Measurements from ENCODE around the gene ANKFY1.

The ANKFY1 gene

DNA sequence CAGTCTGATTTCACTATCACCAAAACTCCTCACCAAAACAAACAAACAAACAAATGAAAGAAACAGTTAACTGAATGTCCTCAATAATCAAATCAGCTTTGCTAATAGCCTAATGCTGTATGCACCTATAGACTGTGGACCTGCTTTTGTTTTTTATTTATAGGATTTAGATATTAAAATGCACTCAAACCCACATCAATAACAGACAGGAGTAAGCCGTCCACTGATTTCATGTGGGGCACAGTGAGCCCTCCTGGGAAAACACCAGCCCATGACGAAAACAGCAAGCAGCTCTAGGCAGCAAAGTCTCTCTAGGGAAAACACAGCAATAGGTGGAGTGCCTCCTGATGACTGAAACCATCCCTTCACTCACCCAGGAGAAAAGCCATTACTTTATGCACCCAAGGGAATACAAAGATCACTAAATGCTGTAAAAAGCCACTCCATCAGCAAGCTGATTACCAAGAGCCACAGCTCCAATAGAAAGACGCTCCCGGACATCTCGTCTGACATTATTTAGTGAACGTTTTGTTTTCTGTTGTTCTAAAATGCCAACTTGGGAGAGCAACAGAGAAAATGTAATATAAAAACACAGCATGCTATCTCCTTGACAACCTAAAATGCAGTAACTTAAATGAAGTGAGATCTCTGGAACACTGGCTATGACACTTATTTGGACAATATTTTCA lies 47.8 kb downstream of the ANKFY1 start:
- Histone ChIP-seq H3K27me3 (ENCODE audit: control insufficient read depth, insufficient read depth, low read length) (no peaks in the 10 kb centered on the region), H3K4me1 (ENCODE audit: control insufficient read depth, insufficient read depth, low read length) (peaks cover 3% of the 10 kb centered on the region; the same call in 1 of the 2 replicates), H3K4me3 (ENCODE audit: low read depth, low read length) (no peak overlapping the region), H3K9me3 (ENCODE audit: control insufficient read depth, insufficient read depth, low read depth, low read length) (no peaks in the 10 kb centered on the region), H3K9ac (ENCODE audit: low read length) (no peak overlapping the region), H3K27ac (ENCODE audit: low read depth, low read length) (no peak overlapping the region), H3K36me3 (ENCODE audit: control insufficient read depth, insufficient read depth, low read length) (peaks cover 19% of the 10 kb centered on the region)

DNA sequence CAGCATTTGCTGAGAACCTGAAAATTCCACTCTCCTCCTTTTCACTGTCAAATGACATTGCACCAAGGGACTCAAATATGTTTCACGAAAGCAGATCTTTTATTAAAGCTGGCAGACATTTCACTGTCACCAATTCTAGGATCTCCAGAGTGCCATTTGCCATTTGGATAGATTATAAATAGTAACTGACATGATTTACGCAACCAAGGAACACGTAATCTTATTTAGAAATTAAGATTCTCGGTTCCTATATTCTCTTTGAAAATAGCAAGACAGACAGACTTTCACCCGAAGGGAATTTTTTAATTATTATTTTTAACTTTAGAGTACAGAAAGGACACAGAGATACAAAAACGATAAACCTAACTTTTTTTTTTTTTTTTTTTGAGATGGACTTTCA lies 49.6 kb downstream of the ANKFY1 start:
- Histone ChIP-seq H3K4me3 (ENCODE audit: low read depth, low read length) (no peak overlapping the region), H3K9me3 (ENCODE audit: control insufficient read depth, insufficient read depth, low read depth, low read length) (no peaks in the 10 kb centered on the region), H3K27me3 (ENCODE audit: control insufficient read depth, insufficient read depth, low read length) (no peaks in the 10 kb centered on the region), H3K9ac (ENCODE audit: low read length) (no peak overlapping the region), H3K36me3 (ENCODE audit: control insufficient read depth, insufficient read depth, low read length) (peaks cover 30% of the 10 kb centered on the region), H3K4me1 (ENCODE audit: control insufficient read depth, insufficient read depth, low read length) (peaks cover 3% of the 10 kb centered on the region; the same call in 1 of the 2 replicates), H3K27ac (ENCODE audit: low read depth, low read length) (no peak overlapping the region)

DNA sequence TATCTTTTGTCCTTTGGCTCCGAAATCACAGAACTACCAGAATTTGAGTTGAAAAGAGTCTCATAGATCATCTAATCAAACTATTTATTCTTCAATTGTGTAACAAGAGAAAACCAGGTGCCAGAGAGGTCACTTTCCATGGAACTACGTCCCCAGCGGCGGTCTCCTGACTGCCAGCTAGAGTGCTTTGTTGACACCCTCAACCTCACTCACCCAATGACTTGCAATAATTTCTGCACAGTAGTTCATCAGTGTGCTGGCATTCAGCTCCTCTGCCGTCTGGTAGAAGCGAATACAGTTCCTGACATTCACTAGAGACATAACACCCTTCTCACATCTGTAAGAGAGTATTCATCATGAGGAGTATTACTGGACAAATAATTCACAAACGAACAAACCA lies 54.2 kb downstream of the ANKFY1 start:
- peaks cover 64% of the 10 kb centered on the region for H3K36me3 ChIP-seq (ENCODE audit: control insufficient read depth, insufficient read depth, low read length)

DNA sequence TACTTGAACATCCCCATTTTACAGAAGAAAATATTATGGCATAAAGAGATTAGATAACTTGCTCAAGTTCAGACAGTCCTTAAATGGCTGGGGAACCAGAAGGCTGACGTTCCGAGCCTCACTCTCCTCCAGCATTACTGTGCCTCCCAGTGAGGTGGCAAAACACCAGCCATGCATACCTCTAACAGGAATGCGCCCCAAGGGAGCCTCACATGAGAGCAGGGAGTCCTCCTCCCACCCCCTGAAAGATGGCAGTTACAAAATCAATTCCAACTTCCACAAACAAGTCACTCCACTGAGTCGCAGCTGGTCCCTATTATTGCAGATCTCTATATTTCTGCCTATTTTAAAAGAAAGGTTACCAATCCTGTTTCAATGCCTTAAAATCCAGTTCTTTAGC lies 55.5 kb downstream of the ANKFY1 start:
- H3K27me3 ChIP-seq (ENCODE audit: control insufficient read depth, insufficient read depth, low read length), result no peaks in the 10 kb centered on the region
- no peak overlapping the region for H3K4me3 ChIP-seq (ENCODE audit: low read depth, low read length)
- no peaks in the 10 kb centered on the region for H3K9me3 ChIP-seq (ENCODE audit: control insufficient read depth, insufficient read depth, low read depth, low read length)
- no peak overlapping the region for H3K27ac ChIP-seq (ENCODE audit: low read depth, low read length)
- peaks cover 65% of the 10 kb centered on the region for H3K36me3 ChIP-seq (ENCODE audit: control insufficient read depth, insufficient read depth, low read length)
- H3K9ac ChIP-seq (ENCODE audit: low read length), result no peak overlapping the region
- H3K4me1 ChIP-seq (ENCODE audit: control insufficient read depth, insufficient read depth, low read length), result no peaks in the 10 kb centered on the region

More for the DNA sequence above, 54.2 kb downstream of the ANKFY1 start:
- Histone ChIP-seq H3K4me3 (ENCODE audit: low read depth, low read length) (no peak overlapping the region), H3K9me3 (ENCODE audit: control insufficient read depth, insufficient read depth, low read depth, low read length) (no peaks in the 10 kb centered on the region), H3K9ac (ENCODE audit: low read length) (no peak overlapping the region), H3K27ac (ENCODE audit: low read depth, low read length) (no peak overlapping the region), H3K4me1 (ENCODE audit: control insufficient read depth, insufficient read depth, low read length) (no peaks in the 10 kb centered on the region), H3K27me3 (ENCODE audit: control insufficient read depth, insufficient read depth, low read length) (no peaks in the 10 kb centered on the region)

DNA sequence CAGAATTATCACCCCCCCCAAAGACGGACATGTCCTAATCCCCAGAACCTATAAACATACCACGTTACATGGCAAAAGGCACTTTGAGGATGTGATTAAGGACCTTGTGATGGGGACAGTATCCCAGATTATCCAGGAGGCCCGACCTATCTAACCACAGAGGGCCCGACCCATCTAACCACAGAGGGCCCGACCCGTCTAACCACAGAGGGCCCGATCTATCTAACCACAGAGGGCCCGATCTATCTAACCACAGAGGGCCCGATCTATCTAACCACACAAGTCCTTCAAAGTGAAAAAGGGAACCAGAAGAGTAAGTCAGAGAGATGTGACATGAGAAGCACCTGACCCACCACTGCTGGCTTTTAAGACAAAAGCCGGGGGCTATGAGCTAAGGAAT lies 56.8 kb downstream of the ANKFY1 start:
- H3K27me3 ChIP-seq (ENCODE audit: control insufficient read depth, insufficient read depth, low read length), result no peaks in the 10 kb centered on the region
- no peak overlapping the region for H3K9ac ChIP-seq (ENCODE audit: low read length)
- peaks cover 60% of the 10 kb centered on the region for H3K36me3 ChIP-seq (ENCODE audit: control insufficient read depth, insufficient read depth, low read length)
- no peaks in the 10 kb centered on the region for H3K9me3 ChIP-seq (ENCODE audit: control insufficient read depth, insufficient read depth, low read depth, low read length)
- no peak overlapping the region for H3K27ac ChIP-seq (ENCODE audit: low read depth, low read length)
- H3K4me1 ChIP-seq (ENCODE audit: control insufficient read depth, insufficient read depth, low read length), result no peaks in the 10 kb centered on the region
- H3K4me3 ChIP-seq (ENCODE audit: low read depth, low read length), result no peak overlapping the region

DNA sequence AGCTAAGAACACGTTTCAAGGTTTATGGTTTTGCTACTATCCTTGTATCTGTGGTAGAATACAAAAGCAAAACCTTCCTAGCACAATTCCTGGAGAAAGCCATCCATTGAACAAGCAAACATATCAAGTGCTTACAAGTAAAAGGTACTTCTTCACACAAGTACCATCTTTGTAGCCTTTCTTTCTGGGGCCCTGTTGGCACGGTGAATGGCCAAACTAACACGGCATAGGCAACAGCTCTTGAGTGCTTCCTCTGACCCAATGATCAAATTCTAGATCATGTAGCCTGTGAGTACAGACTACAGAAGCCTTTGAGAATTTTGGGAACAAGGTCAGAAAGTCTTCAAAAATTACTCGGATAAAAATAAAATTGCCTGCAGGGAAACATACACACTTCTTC lies 57.9 kb downstream of the ANKFY1 start:
- no peaks in the 10 kb centered on the region for H3K4me1 ChIP-seq (ENCODE audit: control insufficient read depth, insufficient read depth, low read length)
- no peaks in the 10 kb centered on the region for H3K9me3 ChIP-seq (ENCODE audit: control insufficient read depth, insufficient read depth, low read depth, low read length)
- H3K27ac ChIP-seq (ENCODE audit: low read depth, low read length), result no peak overlapping the region
- peaks cover 55% of the 10 kb centered on the region for H3K36me3 ChIP-seq (ENCODE audit: control insufficient read depth, insufficient read depth, low read length)
- no peak overlapping the region for H3K9ac ChIP-seq (ENCODE audit: low read length)
- H3K27me3 ChIP-seq (ENCODE audit: control insufficient read depth, insufficient read depth, low read length), result no peaks in the 10 kb centered on the region
- no peak overlapping the region for H3K4me3 ChIP-seq (ENCODE audit: low read depth, low read length)

DNA sequence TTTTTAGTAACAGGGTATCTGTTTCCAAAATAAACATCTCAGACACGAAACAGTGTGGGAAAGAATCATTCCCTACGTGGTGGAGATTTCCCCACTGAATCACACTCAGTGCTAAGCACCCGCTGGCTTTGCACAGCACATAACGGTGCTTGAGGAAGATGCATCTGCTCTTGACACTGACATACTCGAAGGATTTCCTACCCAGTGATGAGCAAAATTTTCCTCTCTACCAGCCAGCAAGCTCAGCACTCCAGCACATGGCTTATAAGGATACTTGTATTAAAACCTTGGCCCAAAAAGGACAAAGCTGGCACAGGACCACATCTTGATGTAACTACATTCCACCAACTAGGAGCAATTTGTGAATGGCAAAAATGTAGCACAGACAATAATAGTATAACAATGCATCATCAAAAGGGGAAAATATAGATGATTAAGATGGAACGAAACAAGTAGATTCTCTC lies 59.0 kb downstream of the ANKFY1 start:
- H3K4me1 ChIP-seq (ENCODE audit: control insufficient read depth, insufficient read depth, low read length), result no peaks in the 10 kb centered on the region
- peaks cover 54% of the 10 kb centered on the region for H3K36me3 ChIP-seq (ENCODE audit: control insufficient read depth, insufficient read depth, low read length)
- H3K27ac ChIP-seq (ENCODE audit: low read depth, low read length), result no peak overlapping the region
- no peak overlapping the region for H3K9ac ChIP-seq (ENCODE audit: low read length)
- H3K9me3 ChIP-seq (ENCODE audit: control insufficient read depth, insufficient read depth, low read depth, low read length), result no peaks in the 10 kb centered on the region
- H3K4me3 ChIP-seq (ENCODE audit: low read depth, low read length), result no peak overlapping the region
- H3K27me3 ChIP-seq (ENCODE audit: control insufficient read depth, insufficient read depth, low read length), result no peaks in the 10 kb centered on the region

DNA sequence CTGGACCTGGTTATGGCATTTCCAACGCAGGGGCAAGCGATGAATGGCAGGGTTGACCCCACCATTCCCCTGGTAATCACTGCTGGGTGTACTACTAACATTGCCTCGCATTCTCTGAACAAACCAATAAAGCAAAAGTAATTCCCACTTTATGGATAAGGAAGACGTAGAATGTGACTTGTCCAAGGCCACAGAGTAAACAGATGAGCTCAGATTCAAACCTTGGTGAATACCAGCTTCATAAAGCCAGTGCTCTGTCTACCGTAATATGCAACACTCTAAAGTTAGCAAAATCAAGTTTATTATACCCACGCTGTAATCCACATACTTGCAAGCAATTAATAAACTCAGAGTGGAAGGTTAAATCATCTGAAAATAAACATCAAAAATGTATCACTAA lies 59.6 kb downstream of the ANKFY1 start:
- no peaks in the 10 kb centered on the region for H3K9me3 ChIP-seq (ENCODE audit: control insufficient read depth, insufficient read depth, low read depth, low read length)
- no peak overlapping the region for H3K4me3 ChIP-seq (ENCODE audit: low read depth, low read length)
- H3K27ac ChIP-seq (ENCODE audit: low read depth, low read length), result no peak overlapping the region
- H3K27me3 ChIP-seq (ENCODE audit: control insufficient read depth, insufficient read depth, low read length), result no peaks in the 10 kb centered on the region
- H3K4me1 ChIP-seq (ENCODE audit: control insufficient read depth, insufficient read depth, low read length), result no peaks in the 10 kb centered on the region
- H3K9ac ChIP-seq (ENCODE audit: low read length), result no peak overlapping the region
- peaks cover 49% of the 10 kb centered on the region for H3K36me3 ChIP-seq (ENCODE audit: control insufficient read depth, insufficient read depth, low read length)

DNA sequence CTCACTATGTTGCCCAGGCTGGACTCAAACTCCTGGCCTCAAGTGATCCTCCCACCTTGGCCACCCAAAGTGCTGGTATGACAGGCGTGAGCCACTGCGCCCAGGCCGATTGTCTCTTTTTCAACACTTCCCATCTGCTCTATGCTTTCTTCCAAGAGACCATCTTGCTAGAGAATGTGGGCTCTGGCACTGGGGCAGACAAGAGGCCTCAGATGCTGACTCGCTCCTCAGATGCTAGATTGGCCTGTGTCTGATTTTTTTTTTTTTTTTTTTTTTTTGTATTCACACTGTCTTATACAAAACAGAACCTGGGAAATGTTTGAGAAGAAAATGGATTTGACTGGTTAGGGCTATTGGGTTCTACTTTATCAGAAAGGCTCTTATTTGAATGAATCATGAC lies 62.6 kb downstream of the ANKFY1 start:
- Histone ChIP-seq H3K4me1 (ENCODE audit: control insufficient read depth, insufficient read depth, low read length) (no peaks in the 10 kb centered on the region), H3K27me3 (ENCODE audit: control insufficient read depth, insufficient read depth, low read length) (no peaks in the 10 kb centered on the region), H3K27ac (ENCODE audit: low read depth, low read length) (no peak overlapping the region)

DNA sequence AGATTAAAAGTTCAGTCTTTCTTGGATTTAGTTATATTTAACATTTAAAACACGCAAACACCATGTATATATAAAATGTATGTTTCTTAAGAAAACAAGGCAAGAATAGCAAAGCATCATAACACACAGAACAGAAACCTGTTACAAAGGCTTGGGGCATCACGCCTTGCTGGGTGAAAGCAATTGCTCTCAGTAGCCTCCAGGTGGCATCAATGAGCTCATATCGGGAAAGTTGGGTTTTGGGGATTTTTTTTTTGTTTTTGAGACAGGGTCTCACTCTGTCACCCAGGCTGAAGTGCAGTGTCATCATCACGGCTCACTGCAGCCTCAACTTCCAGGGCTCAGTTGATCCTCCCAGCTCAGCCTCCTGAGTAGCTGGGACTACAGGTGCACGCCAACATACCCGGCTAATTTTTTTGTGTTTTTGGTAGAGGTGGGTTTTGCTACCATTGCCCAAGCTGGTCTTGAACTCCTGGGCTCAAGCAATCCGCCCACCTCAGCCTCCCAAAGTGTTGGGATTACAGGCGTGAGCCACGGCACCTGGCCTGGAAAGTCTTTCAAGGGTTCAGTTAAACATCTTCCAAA lies 63.9 kb downstream of the ANKFY1 start:
- Histone ChIP-seq H3K27me3 (ENCODE audit: control insufficient read depth, insufficient read depth, low read length) (no peaks in the 10 kb centered on the region), H3K4me1 (ENCODE audit: control insufficient read depth, insufficient read depth, low read length) (no peaks in the 10 kb centered on the region), H3K4me3 (ENCODE audit: low read depth, low read length) (no peak overlapping the region), H3K27ac (ENCODE audit: low read depth, low read length) (no peak overlapping the region), H3K9me3 (ENCODE audit: control insufficient read depth, insufficient read depth, low read depth, low read length) (no peaks in the 10 kb centered on the region), H3K36me3 (ENCODE audit: control insufficient read depth, insufficient read depth, low read length) (peaks cover 43% of the 10 kb centered on the region), H3K9ac (ENCODE audit: low read length) (no peak overlapping the region)

More for the DNA sequence above, 62.6 kb downstream of the ANKFY1 start:
- Histone ChIP-seq H3K9me3 (ENCODE audit: control insufficient read depth, insufficient read depth, low read depth, low read length) (no peaks in the 10 kb centered on the region), H3K9ac (ENCODE audit: low read length) (no peak overlapping the region), H3K4me3 (ENCODE audit: low read depth, low read length) (no peak overlapping the region), H3K36me3 (ENCODE audit: control insufficient read depth, insufficient read depth, low read length) (peaks cover 41% of the 10 kb centered on the region)

DNA sequence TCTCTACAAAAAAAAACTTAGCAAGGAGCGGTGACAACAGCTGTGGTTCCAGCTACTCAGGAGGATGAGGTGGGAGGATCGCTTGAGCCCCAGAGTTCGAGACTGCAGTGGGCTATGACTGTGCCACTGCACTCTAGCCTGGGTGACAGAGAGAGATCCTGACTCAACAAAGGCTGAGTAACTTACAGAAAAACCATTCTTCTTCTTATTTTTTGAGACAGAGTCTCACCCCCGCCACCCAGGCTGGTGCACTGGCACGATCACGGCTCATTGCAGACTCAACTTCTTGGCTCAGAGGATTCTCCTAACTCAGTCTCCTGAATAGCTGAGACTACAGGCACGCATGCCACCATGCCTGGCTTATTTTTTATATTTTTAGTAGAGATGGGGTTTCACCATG lies 64.8 kb downstream of the ANKFY1 start:
- peaks cover 43% of the 10 kb centered on the region for H3K36me3 ChIP-seq (ENCODE audit: control insufficient read depth, insufficient read depth, low read length)

More for the DNA sequence above, 64.8 kb downstream of the ANKFY1 start:
- Histone ChIP-seq H3K9ac (ENCODE audit: low read length) (no peak overlapping the region), H3K27ac (ENCODE audit: low read depth, low read length) (no peak overlapping the region), H3K4me3 (ENCODE audit: low read depth, low read length) (no peak overlapping the region), H3K4me1 (ENCODE audit: control insufficient read depth, insufficient read depth, low read length) (no peaks in the 10 kb centered on the region), H3K9me3 (ENCODE audit: control insufficient read depth, insufficient read depth, low read depth, low read length) (no peaks in the 10 kb centered on the region), H3K27me3 (ENCODE audit: control insufficient read depth, insufficient read depth, low read length) (no peaks in the 10 kb centered on the region)

Data from HUES6 (cell line).